DND-41 (cell line): ENCODE measurements around the gene PRKAB1.

ENCODE experiments used
- EZH2 ChIP-seq: IDR thresholded peaks from 3 replicates; pipeline ENCODE4 v1.6.1; 2012; ENCODE audit warnings: borderline replicate concordance, low read depth, mild to moderate bottlenecking, moderate library complexity, low read length, inconsistent platforms; ENCODE audit not compliant: severe bottlenecking
- TF ChIP-seq, protein P1 (sequence below): IDR thresholded peaks from 2 replicates; pipeline ENCODE4 v1.5.1; 2012; ENCODE audit warnings: borderline replicate concordance, low read length, moderate library complexity, mild to moderate bottlenecking; ENCODE audit not compliant: poor library complexity, severe bottlenecking; ENCODE audit errors: extremely low read depth

DNA sequence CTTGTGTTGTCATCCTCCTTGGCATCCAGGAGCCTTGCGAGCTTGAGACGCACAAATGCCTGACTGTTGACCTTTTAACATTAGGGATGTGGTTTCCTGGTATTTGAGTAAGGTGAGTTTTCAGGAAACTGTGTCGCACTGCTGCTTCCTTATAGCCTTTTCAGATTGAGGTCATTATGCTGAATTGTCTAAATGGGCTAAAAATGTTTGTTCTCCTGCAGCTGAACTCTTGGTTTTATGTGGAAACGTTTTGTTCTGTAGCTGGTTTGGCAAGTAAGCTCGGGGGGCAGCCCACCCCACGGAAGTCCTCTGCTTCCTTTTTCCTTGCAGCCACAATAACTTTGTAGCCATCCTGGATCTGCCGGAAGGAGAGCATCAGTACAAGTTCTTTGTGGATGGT is 5.7 kb downstream of the PRKAB1 start:
- TF ChIP-seq, protein P1, sequence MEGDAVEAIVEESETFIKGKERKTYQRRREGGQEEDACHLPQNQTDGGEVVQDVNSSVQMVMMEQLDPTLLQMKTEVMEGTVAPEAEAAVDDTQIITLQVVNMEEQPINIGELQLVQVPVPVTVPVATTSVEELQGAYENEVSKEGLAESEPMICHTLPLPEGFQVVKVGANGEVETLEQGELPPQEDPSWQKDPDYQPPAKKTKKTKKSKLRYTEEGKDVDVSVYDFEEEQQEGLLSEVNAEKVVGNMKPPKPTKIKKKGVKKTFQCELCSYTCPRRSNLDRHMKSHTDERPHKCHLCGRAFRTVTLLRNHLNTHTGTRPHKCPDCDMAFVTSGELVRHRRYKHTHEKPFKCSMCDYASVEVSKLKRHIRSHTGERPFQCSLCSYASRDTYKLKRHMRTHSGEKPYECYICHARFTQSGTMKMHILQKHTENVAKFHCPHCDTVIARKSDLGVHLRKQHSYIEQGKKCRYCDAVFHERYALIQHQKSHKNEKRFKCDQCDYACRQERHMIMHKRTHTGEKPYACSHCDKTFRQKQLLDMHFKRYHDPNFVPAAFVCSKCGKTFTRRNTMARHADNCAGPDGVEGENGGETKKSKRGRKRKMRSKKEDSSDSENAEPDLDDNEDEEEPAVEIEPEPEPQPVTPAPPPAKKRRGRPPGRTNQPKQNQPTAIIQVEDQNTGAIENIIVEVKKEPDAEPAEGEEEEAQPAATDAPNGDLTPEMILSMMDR: no peak
- TF ChIP-seq EZH2: no peak
